ENCODE measurements around the gene BACE2.
"Not testable (repeated sequence)": the region's sequence is repeated elsewhere in the genome, so short reads cannot be mapped to it uniquely, and the experiment has no call there.

Gene BACE2

GRCh38 chr21:41186755-41187536 lies 19.0 kb downstream of the BACE2 start:
- no peak for DNase-seq

- no peak for DNase-seq
Measured at GRCh38 chr21:41187537-41188025, 19.6 kb downstream of the BACE2 start.

- no peak for DNase-seq
Measured at GRCh38 chr21:41188486-41189149, 20.7 kb downstream of the BACE2 start.

GRCh38 chr21:41189150-41189745 lies 21.3 kb downstream of the BACE2 start:
- DNase-seq: no peak

GRCh38 chr21:41192552-41192951 lies 24.6 kb downstream of the BACE2 start:
- not testable (repeated sequence) for DNase-seq

GRCh38 chr21:41195311-41195710 lies 27.4 kb downstream of the BACE2 start:
- DNase-seq: no peak

GRCh38 chr21:41196993-41197392 lies 29.0 kb downstream of the BACE2 start:
- DNase-seq: peak; percentile 11

GRCh38 chr21:41197582-41197981 lies 29.6 kb downstream of the BACE2 start:
- DNase-seq: no peak

GRCh38 chr21:41198647-41199046 lies 30.7 kb downstream of the BACE2 start:
- not testable (repeated sequence) for DNase-seq

- no peak for DNase-seq
Measured at GRCh38 chr21:41199123-41199522, 31.2 kb downstream of the BACE2 start.

- no peak for DNase-seq
Measured at GRCh38 chr21:41199588-41199987, 31.6 kb downstream of the BACE2 start.

GRCh38 chr21:41201385-41201784 lies 33.4 kb downstream of the BACE2 start:
- no peak for DNase-seq

- no peak for DNase-seq
Measured at GRCh38 chr21:41204736-41205135, 36.8 kb downstream of the BACE2 start.

- no peak for DNase-seq
Measured at GRCh38 chr21:41207401-41208375, 39.7 kb downstream of the BACE2 start.

GRCh38 chr21:41208376-41208763 lies 40.4 kb downstream of the BACE2 start:
- DNase-seq: no peak

GRCh38 chr21:41209016-41209619 lies 41.2 kb downstream of the BACE2 start:
- no peak for DNase-seq

GRCh38 chr21:41210426-41211059 lies 42.6 kb downstream of the BACE2 start:
- DNase-seq: no peak

GRCh38 chr21:41211060-41211805 lies 43.3 kb downstream of the BACE2 start:
- DNase-seq: no peak

GRCh38 chr21:41213021-41213420 lies 45.1 kb downstream of the BACE2 start:
- no peak for DNase-seq

GRCh38 chr21:41215856-41216408 lies 48.0 kb downstream of the BACE2 start:
- DNase-seq: no peak

GRCh38 chr21:41216486-41216885 lies 48.5 kb downstream of the BACE2 start:
- DNase-seq: no peak

Measured in amniotic stem cell (primary cell).